Effector memory CD4-positive, alpha-beta T cell (primary cell): Measurements from ENCODE around the gene CPT2.
"Not testable (repeated sequence)": the region's sequence is repeated elsewhere in the genome, so short reads cannot be mapped to it uniquely, and the experiment has no call there.

Experiments used
- DNase-seq, 3 donors: peaks; one replicate each; pipeline ENCODE4 v3.0.0-alpha.2; 2020
- H3K27ac ChIP-seq: 2 replicates; pipeline ENCODE4 v1.7.0; 2013; ENCODE audit warnings: mild to moderate bottlenecking, low read length, moderate library complexity; ENCODE audit not compliant: insufficient read depth, poor library complexity, severe bottlenecking
- H3K27me3 ChIP-seq: replicated peaks from 2 replicates; pipeline ENCODE4 v1.7.0; 2013; ENCODE audit warnings: mild to moderate bottlenecking, low read length; ENCODE audit not compliant: insufficient read depth, control insufficient read depth, poor library complexity, severe bottlenecking
- H3K36me3 ChIP-seq: 2 replicates; pipeline ENCODE4 v1.7.0; 2013; ENCODE audit warnings: mild to moderate bottlenecking, low read length, moderate library complexity; ENCODE audit not compliant: control insufficient read depth, insufficient read depth
- H3K4me1 ChIP-seq: 2 replicates; pipeline ENCODE4 v1.7.0; 2013; ENCODE audit warnings: low read length, mild to moderate bottlenecking; ENCODE audit not compliant: control insufficient read depth, insufficient read depth, poor library complexity, severe bottlenecking
- H3K4me3 ChIP-seq: 2 replicates; pipeline ENCODE4 v1.7.0; 2013; ENCODE audit warnings: low read length, low read depth, mild to moderate bottlenecking; ENCODE audit not compliant: insufficient read depth, poor library complexity, severe bottlenecking
- H3K9me3 ChIP-seq: 2 replicates; pipeline ENCODE4 v1.7.0; 2013; ENCODE audit warnings: mild to moderate bottlenecking, low read length, moderate library complexity; ENCODE audit not compliant: control insufficient read depth

CPT2 gene

GRCh38 chr1:53180951-53181350 lies 15.7 kb upstream of the CPT2 start:
- no peaks in the 10 kb centered on the region for H3K27me3 ChIP-seq
- H3K4me3 ChIP-seq = no peak overlapping the region
- DNase-seq = no peak
- H3K36me3 ChIP-seq = no peaks in the 10 kb centered on the region
- peaks cover 4% of the 10 kb centered on the region for H3K4me1 ChIP-seq
- H3K9me3 ChIP-seq = no peaks in the 10 kb centered on the region
- H3K27ac ChIP-seq = no peak overlapping the region

GRCh38 chr1:53182111-53182593 lies 14.5 kb upstream of the CPT2 start:
- Histone ChIP-seq H3K4me3 (no peak overlapping the region), H3K27ac (no peak overlapping the region), H3K27me3 (no peaks in the 10 kb centered on the region), H3K9me3 (no peaks in the 10 kb centered on the region), H3K36me3 (no peaks in the 10 kb centered on the region), H3K4me1 (peaks cover 4% of the 10 kb centered on the region)
- peak; percentile 40 to 59 (median 48) for DNase-seq

GRCh38 chr1:53182716-53183094 lies 13.9 kb upstream of the CPT2 start:
- DNase-seq = no peak
- no peak overlapping the region for H3K4me3 ChIP-seq

GRCh38 chr1:53183095-53183990 lies 13.3 kb upstream of the CPT2 start:
- peaks cover 4% of the 10 kb centered on the region for H3K4me1 ChIP-seq
- H3K36me3 ChIP-seq = no peaks in the 10 kb centered on the region
- no peak for DNase-seq
- H3K27me3 ChIP-seq = no peaks in the 10 kb centered on the region
- H3K9me3 ChIP-seq = no peaks in the 10 kb centered on the region
- no peak overlapping the region for H3K4me3 ChIP-seq
- H3K27ac ChIP-seq = no peak overlapping the region

More at GRCh38 chr1:53182716-53183094, 13.9 kb upstream of the CPT2 start:
- Histone ChIP-seq H3K4me1 (peaks cover 4% of the 10 kb centered on the region), H3K27me3 (no peaks in the 10 kb centered on the region), H3K36me3 (no peaks in the 10 kb centered on the region), H3K27ac (no peak overlapping the region), H3K9me3 (no peaks in the 10 kb centered on the region)

- H3K27me3 ChIP-seq = not testable (repeated sequence)
Observed at GRCh38 chr1:53185955-53186297, 10.7 kb upstream of the CPT2 start.

GRCh38 chr1:53186533-53186932 lies 10.1 kb upstream of the CPT2 start:
- Histone ChIP-seq H3K27ac (no peak overlapping the region), H3K4me3 (no peak overlapping the region), H3K4me1 (peaks cover 4% of the 10 kb centered on the region), H3K9me3 (no peaks in the 10 kb centered on the region), H3K36me3 (no peaks in the 10 kb centered on the region), H3K27me3 (no peaks in the 10 kb centered on the region)
- DNase-seq = no peak

More at GRCh38 chr1:53185955-53186297, 10.7 kb upstream of the CPT2 start:
- H3K36me3 ChIP-seq, DNase-seq, H3K4me3 ChIP-seq, H3K4me1 ChIP-seq, H3K9me3 ChIP-seq, H3K27ac ChIP-seq: not testable (repeated sequence)

- no peaks in the 10 kb centered on the region for H3K27me3 ChIP-seq
- H3K4me3 ChIP-seq = no peak overlapping the region
- H3K9me3 ChIP-seq = no peaks in the 10 kb centered on the region
- no peak overlapping the region for H3K27ac ChIP-seq
- no peak for DNase-seq
- no peaks in the 10 kb centered on the region for H3K36me3 ChIP-seq
- H3K4me1 ChIP-seq = no peaks in the 10 kb centered on the region
Observed at GRCh38 chr1:53187401-53187800, 9.2 kb upstream of the CPT2 start.

GRCh38 chr1:53188099-53188498 lies 8.5 kb upstream of the CPT2 start:
- Histone ChIP-seq H3K27ac (no peak overlapping the region), H3K4me1 (no peaks in the 10 kb centered on the region), H3K9me3 (no peaks in the 10 kb centered on the region), H3K4me3 (no peak overlapping the region), H3K27me3 (no peaks in the 10 kb centered on the region), H3K36me3 (no peaks in the 10 kb centered on the region)
- DNase-seq = no peak

- no peak for DNase-seq
- no peaks in the 10 kb centered on the region for H3K9me3 ChIP-seq
- no peaks in the 10 kb centered on the region for H3K36me3 ChIP-seq
- H3K27ac ChIP-seq = no peak overlapping the region
- H3K4me3 ChIP-seq = no peak overlapping the region
- H3K4me1 ChIP-seq = no peaks in the 10 kb centered on the region
- no peaks in the 10 kb centered on the region for H3K27me3 ChIP-seq
Observed at GRCh38 chr1:53189061-53189460, 7.6 kb upstream of the CPT2 start.

GRCh38 chr1:53190210-53190611 lies 6.4 kb upstream of the CPT2 start:
- Histone ChIP-seq H3K27ac (no peak overlapping the region), H3K36me3 (no peaks in the 10 kb centered on the region), H3K27me3 (no peaks in the 10 kb centered on the region), H3K4me3 (no peak overlapping the region), H3K9me3 (no peaks in the 10 kb centered on the region), H3K4me1 (no peaks in the 10 kb centered on the region)
- DNase-seq = no peak
